GM21390 (cell line): ENCODE data around the gene HSPB6.
"Not testable (repeated sequence)": the region's sequence is repeated elsewhere in the genome, so short reads cannot be mapped to it uniquely, and the experiment has no call there.

ENCODE experiments used
- ATAC-seq: cut with Tn5 transposase; IDR thresholded peaks from one replicate; pipeline ENCODE4 v1.9.1; 2021; ENCODE audit not compliant: unreplicated experiment

Gene HSPB6, protein sequence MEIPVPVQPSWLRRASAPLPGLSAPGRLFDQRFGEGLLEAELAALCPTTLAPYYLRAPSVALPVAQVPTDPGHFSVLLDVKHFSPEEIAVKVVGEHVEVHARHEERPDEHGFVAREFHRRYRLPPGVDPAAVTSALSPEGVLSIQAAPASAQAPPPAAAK

DNA sequence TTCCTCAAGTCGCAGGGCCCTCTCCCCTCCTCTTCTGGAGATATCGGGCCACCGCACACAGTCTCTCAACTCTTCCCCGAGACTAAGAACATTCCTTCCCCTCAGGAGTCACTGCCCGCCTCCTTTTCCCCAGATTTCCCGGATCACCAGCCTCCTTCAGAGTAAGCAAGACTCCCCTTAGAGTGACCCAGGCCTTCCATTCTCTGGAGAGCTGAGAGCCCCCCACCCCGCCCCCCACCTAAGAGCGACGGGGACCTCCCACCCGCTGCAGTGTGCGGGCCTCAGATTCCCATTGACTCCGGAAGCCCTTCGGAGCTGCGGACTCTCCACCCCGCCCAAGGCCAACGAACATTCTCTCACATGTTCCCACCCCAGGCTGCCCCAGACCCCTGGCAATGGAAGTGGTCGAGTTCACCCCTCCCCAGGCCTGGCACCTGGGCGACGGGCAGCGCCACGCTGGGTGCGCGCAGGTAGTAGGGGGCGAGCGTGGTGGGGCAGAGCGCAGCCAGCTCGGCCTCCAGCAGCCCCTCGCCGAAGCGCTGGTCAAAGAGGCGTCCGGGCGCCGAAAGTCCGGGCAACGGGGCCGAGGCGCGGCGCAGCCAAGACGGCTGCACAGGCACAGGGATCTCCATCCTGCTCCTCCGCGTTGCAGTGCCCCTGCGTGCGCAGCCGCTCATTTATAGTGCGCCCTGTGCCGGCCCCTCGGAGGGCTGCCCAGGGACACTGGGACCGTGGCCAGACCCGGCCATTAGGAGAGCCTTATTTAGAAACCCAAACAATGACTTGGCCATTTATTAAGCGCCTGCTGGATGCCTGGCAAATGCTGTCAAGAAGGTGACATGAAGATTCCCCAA is at the start of gene HSPB6:
HSPB6 (minus strand) TSS at position 653 of the 854 bp plus-strand sequence; CDS start at position 632, 21 bp downstream.
- no peak for ATAC-seq

DNA sequence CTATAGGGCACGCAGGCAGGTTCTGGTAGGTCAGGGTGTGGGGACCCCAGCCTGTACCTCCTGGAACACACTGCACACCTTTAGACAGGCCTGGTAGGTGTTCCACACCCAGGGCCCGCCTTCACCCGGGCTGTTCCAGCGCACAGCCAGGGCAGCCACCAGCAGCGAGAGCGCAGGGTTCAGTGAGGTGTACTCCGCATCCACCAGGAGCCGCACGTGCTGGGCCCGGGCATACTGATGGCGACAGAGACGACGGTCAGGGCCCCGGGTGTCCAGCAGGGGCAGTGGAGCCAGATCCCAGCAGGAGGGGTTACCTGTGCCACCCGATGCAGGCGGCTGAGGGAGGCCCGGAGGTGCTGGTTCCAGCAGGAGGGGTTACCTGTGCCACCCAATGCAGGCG is 49.8 kb upstream of the HSPB6 start:
- no peak for ATAC-seq

DNA sequence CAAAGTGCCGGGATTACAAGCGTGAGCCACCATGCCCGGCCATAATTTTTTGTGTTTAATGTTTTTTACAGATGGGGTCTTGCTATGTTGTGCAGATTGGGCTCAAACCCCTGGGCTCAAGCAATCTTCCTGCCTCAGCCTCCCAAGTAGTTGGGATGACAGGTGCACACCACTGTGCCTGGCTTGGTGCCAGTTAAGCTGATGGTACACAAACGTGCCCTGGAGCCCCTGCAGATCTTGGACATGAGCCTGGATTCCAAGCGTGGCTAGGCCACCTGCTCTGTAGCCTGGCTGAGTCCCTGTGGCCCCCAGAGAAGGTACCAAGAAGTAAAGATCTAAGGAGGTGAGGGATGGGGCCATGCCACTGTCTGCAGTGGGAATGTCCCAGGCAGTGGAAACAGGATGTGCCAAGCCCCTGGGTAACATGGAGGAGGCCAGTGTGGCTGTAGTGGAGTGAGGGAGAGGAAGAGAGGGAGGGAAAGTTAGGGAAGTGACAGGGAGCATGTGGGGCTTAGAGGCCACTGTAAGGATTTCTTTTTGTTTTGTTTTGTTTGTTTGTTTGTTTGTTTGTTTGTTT is 48.8 kb upstream of the HSPB6 start:
- no peak for ATAC-seq

DNA sequence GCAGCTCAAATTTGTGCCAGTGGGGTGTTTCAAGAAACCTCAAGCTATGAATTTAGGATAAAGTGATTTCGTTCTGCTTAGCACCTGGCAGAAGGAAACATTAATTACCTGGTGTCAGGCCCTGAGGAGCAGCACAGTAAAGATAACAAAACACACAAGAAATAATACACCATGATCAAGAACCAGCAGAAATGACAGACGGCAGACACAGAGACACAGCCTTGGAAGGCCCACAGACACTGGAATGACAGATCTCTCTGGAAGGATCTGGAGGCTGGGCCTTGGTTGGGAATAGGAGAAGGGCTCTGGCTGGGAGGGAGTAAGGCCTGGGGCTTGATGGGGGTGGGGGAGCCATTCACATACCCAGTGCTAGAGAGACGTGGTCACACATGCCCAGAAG is 45.0 kb upstream of the HSPB6 start:
- no peak for ATAC-seq

DNA sequence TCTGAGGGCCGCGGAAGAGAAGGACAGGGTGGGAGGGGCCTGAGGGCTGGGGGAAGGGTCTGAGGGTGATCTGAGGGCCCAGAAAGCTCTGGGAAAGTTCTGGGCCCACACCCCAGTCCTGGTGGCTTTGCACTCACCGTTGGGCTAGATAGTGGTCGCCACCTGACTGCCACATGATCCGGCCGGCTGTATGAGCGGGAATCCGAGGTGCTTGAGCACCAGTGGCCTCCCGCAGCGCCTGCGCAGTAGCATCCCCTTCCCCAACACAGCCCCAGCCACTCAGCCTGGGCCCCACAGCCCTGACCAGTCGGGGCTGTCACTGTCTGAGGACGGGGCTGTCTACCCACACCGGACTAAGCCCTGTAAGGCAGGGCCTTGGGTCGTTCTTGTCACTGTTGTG is 40.8 kb upstream of the HSPB6 start:
- no peak for ATAC-seq

DNA sequence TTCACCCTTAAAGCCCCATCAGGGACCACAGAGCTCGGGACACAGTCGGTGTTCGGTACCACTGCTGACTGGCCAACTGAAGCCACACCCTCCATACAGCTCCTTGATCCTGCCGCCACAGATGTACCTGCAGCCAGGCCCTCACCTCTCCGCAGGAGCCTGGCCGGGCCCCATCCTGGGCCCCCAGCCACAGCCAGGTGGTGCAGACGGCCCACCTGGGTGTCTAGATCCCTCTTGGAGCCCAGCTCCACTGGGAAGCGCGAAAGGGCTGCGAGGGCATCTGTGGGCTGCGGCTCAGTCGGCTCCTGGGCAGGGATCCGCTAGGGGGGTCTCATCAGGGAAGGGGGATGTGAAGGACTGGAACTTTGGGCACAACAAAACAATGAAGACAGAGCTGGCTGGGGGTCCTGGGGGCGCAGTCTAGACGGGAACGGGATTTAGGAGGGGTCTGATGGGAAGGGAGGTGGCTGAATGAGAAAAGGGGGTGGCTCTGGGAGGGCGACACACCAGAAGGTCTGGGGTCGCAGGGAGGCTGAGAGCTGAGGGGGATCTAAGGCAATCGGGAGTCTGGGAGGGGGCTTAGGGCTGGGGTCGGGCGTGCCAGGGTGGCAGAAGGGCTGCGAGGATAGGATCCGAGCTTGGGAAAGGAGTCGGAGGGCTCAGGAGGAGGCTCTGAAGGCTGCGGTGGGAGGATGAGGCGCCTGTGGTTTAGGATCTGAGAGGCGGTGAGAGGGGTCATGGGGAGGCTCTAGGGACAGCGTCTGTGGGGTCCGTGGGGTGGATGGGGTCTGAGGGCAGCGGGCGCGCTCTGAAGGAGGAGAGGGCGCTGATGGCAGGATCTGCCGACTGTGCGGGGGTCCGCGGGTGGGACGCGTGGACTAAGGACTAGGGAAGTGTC is 40.1 kb upstream of the HSPB6 start:
- no peak for ATAC-seq

DNA sequence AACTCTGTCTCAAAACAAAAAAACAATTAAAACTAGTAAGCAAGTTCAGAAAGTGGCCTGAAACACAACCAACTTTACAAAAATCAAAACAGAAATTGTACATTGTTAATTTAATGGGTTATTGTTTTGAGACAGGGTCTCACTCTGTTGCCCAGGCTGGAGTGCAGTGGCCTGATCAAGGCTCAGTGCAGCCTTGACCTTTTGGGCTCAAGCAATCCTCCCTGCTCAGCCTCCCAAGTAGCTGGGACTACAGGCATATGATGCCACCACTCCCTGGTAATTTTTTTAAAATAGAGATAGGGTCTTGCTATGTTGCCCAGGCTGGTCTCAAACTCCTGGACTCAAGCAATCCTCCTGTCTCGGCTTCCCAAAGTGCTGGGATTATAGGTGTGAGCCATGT is 38.7 kb upstream of the HSPB6 start:
- not testable (repeated sequence) for ATAC-seq

DNA sequence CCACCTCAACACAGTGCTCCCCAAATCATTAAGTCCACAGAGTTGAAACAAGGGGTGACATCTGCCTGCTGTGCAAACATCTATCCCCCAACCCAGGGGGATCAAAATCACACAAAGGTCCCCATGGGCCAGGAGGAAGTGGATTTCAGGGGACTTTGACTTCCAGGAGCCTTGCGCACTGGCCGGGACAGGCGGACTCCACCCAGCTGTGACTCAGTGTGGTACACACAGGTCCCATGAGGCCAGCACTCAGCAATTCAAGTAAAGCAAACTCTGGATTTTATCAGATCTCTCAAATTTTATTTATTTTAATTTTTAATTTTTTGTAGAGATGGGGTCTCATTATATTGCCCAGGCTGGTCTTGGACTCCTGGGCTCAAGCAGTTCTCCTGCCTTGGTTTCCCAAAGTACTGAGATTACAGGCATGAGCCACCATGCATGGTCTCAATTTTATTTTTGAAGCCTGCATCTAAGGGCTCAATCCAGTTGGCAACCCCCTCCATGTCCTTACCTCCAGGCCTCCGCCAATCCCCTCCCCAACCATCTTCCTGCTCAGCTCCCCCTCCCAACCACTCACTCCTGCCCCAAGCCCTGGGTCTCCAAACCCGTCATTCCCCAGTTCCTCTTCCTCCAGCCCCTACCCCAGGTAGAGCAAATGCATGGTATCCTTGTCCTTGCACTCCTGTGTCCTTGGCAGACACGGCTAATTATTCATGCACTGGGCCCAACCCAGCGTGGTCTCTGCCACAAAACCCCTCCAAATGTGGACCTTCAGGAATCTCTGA is 36.7 kb upstream of the HSPB6 start:
- no peak for ATAC-seq

DNA sequence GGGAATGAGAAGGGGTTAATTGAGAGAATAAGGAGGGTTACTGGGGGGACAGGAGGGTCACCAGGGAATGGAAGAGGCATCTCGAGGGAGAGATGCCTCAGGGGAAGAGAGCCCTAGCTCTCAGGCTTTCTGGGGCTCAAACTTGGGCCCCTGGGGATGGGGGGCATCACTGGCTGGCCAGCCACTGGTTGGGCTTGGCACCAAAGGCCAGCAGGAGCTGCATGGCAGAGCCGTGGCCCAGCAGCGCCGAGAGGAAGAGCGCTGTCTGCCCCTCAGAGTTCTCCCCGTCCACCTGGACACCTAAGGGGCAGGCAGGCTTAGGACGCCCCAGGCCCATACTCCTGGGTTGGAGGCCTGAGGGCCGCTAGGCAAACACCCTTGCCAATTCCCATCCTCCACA is 36.1 kb upstream of the HSPB6 start:
- ATAC-seq = no peak

DNA sequence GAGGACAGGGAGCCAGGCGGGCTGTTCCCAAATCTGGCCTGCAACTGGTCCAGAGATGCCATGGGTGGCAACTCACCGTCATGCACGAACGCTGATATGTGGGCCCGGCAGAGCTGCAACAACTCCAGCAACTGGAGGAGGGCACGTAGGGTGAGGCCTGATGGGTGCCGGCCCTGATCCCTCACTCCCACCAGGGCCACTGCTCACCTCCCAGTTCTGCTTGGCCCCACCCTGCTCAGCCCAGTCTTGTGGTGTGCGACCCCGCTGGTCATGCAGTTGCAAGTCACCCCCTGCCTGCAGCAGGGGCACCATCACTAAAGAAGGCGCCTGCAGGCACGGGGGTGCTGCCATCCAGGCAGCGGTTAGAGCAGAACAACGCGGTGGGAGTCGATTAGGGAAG is 35.5 kb upstream of the HSPB6 start:
- ATAC-seq = no peak

DNA sequence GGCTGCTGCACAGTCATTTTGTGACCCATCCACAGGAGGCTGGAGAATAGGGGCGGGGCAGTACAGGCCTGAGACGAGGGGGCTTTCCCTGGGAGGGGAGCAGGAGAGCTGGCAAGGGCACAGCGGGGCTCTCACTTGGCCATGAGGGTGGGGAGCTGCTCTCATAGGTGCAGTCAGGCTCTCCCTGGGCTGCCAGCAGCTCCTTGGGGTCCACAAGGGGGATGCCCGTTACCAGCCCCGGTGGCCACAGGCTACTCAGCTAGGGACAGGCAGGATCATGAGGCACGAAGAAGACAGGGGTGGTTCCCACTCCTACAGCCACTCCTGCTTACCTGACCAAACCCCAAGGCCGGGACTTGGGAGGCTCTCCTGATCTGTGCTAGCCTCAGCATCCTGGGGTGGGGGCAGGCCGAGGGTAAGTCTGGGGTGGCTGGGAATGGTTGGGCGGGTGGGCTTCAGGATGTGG is 35.0 kb upstream of the HSPB6 start:
- no peak for ATAC-seq

DNA sequence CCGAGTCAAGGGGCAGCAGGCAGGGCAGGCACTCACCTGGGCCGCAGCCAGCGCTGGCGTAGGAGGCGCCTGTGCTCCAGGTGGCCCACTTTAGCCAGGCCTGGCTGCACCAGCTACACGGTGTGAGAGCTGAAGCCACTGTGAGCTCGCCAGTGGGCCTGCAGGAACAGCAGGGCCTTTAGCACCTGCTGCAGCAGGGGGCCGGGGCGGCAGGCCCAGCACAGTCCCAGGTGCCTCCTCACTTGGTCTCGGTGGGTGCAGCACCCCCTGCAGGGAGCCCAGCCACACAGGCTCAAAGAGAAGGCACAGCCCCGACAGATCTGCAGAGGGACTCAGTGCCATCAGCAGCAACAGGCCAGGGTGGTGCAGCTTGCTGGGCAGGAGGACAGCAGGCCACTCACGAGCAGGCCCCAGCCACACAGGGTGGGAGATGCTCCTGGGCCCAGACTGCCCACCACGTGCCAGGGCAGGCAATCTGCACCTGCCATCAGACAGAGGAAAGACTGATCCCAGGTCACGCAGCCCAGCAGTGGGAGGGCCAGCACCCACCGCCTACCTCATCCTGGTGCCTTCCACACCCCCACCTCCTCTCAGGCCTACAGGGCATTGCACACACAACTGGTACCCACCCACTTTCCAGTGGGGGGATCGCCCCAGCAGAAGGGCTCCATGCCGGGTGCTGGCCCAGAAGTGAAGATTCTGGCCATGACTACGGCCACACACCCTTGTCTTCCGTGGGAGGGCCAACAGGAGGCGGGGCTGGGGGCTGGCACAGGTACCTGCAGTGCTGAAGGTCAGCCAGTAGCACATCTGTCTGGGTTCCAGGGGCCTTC is 34.4 kb upstream of the HSPB6 start:
- no peak for ATAC-seq

DNA sequence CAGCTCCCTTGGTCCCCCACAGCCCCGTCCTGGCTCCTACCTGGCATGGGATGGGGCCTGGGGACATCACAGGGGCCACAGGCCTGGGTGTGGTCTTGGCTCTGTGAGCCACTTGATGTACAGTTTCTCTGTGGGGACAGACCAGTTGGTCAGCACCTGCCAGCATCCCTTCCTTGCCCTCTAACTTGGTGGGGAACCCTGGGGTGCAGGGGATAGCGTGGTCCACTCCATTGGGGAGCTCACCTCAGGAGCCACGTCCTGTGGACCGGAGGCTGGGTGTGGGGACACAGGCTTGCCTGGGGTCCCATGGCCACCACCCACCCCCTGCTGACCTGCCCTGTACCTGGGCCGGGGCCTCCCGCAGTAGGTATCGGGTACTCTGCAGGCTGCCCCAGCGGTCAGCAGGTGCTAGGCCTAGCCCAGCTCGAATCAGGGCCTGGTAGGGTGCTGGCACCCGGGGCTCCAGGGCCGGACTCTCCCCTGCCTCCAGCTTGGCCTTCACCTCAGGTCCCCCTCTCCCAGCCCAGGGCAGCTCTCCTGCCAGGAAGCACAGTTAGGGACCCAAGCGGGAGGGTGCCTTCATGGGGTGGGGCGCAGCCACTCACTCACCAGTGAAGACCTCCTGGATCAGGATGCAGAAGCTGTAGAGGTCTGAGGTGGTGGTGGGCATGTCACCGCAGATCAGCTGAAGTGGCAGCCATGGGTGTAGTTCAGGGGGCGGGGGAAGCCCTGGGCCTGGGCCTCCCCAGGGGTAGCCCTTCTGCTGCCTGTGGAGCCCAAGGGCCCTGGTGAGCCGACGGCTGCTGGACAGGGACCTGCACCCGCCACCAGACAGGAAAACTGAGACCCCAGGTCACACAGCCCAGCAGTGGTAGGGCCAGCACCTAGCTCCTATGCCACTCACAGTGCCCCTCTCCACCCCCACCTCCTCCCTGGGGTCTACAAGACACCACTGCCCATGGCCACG is 33.4 kb upstream of the HSPB6 start:
- no peak for ATAC-seq

DNA sequence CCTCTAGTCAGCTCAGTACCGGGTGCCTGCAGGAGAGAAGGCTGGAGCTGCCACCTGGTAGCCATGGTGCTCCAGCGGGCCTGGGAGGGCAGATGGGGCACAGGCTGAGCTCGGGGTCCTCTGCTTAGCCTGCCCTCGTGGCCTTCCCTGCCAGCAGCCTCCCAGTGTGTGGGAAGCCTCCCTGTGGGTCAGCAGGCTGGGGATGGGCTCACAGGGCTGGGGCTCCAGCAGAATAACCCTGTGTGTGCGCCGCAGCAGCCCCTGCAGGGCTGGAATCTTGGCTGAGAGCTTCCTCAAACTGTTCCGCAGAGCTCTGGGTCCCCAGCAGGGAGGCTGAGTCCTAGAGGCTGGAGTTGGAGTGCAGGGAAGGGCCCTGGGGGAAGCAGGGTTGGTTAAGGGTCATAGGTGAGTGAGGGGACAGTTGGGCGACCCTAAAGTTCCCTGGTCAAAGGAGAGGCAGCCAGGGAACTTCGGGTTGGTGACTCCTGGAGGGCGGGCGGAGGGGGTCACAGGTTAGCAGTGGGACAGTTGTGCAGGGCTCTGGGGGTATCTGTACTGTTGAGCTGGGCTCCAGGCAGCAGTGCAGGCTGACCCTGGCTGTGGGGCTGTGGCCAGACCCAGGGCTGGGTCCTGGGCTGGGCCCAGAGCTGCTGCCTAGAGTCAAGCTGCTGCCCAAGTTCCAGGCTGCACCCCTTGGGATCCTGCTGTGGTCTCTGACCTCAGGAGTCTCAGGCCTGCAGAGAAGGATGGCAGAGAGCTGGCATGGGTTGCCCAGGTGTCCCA is 32.6 kb upstream of the HSPB6 start:
- ATAC-seq = no peak

DNA sequence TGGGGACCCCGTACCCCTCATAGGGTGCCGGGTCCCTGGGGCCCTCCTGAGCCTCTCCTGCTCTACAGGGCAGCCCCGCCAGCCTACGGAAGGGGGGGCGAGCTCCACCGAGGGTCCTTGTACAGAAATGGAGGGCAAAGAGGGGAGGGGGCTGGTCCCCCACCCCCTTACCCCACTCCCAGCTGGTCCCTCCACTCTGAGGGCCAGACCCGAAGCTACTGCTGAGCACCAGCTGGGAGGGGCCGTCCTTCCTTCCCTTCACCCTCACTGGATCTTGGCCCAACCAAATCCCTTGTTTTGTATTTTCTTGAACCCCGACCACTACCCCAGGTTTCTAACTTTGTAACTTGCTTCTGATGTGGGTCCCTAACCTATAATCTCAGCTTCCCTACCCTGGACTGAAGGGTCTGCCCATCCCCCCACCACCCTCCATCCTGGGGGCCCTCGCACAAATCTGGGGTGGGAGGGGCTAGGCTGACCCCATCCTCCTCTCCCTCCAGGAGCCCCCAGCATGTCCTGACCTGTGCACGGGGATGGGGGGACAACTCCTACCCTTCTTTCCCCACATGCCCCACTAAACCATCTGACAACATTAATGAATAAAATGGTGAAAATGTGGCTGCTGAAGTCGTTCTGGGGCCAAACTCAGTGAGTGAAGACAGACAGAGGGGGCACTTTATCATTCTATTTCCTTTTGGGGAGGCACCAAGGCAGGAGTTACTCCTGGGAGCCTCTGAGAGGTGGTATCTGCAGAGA is 31.6 kb upstream of the HSPB6 start:
- no peak for ATAC-seq

DNA sequence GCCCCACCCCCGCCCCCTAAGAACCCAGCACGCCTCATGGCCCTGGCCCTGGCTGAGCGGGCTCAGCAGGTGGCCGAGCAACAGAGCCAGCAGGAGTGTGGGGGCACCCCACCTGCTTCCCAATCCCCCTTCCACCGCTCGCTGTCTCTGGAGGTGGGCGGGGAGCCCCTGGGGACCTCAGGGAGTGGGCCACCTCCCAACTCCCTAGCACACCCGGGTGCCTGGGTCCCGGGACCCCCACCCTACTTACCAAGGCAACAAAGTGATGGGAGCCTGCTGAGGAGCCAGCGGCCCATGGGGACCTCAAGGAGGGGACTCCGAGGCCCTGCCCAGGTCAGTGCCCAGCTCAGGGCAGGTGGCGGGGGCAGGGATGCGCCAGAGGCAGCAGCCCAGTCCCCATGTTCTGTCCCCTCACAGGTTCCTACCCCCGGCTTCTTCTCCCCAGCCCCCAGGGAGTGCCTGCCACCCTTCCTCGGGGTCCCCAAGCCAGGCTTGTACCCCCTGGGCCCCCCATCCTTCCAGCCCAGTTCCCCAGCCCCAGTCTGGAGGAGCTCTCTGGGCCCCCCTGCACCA is 30.5 kb upstream of the HSPB6 start:
- no peak for ATAC-seq
